IMR-90 (cell line): ENCODE results near the gene LPXN. TPM values are rescaled to one million over a fixed set of nuclear protein-coding genes. Genes with fewer than 3 reads are reported as not detected.
A peak's percentile ranks its signal among the peaks of the same experiment; 100 is the strongest.

Experiments
- ATAC-seq: fragments of 200-7000 bp; cut with Tn5 transposase; 2 replicates; pipeline ENCODE4 v1.9.1; 2020; ENCODE audit warnings: low read depth, mild to moderate bottlenecking, moderate library complexity
- BruUV-seq: library from RNA; stranded (reverse); fragments of 400-500 nt; replicated peaks from 2 replicates; lab custom pipeline; 2021; lab: Mats Ljungman, UMichigan
- CTCF ChIA-PET: fragments of 300-600 bp; formaldehyde crosslinking; extraction: SDS; loops from one replicate; lab custom pipeline; 2021; ENCODE audit warnings: antibody characterized with exemption; lab: Yijun Ruan, JAX
- POLR2A ChIA-PET: fragments of 300-600 bp; sonication (Branson Sonifier 250); formaldehyde crosslinking; loops from one replicate; lab custom pipeline; 2022; ENCODE audit warnings: antibody characterized with exemption; ENCODE audit not compliant: unreplicated experiment; lab: Charles Lee
- DNase-seq: peaks from one replicate; pipeline ENCODE4 v3.0.0; 2013
- H2AFZ ChIP-seq: replicated peaks from 2 replicates; pipeline ENCODE3; 2013; ENCODE audit warnings: low read length, mild to moderate bottlenecking; ENCODE audit not compliant: poor library complexity
- H2AK5ac ChIP-seq: 2 replicates; pipeline ENCODE4 v1.6.1; 2013; ENCODE audit warnings: low read depth, low read length, inconsistent platforms
- H2AK9ac ChIP-seq: replicated peaks from 2 replicates; pipeline ENCODE3; 2013; ENCODE audit warnings: mild to moderate bottlenecking, low read depth, low read length, moderate library complexity; ENCODE audit not compliant: poor library complexity
- H2BK120ac ChIP-seq: 2 replicates; pipeline ENCODE4 v1.6.1; 2013; ENCODE audit warnings: low read depth, low read length, inconsistent platforms
- H2BK15ac ChIP-seq: 3 replicates; pipeline ENCODE4 v1.6.1; 2013; ENCODE audit warnings: low read depth, low read length, inconsistent platforms
- H2BK20ac ChIP-seq: 2 replicates; pipeline ENCODE4 v1.6.1; 2013; ENCODE audit warnings: low read depth, mild to moderate bottlenecking, inconsistent platforms, low read length, moderate library complexity
- H2BK5ac ChIP-seq: 2 replicates; pipeline ENCODE4 v1.6.1; 2013; ENCODE audit warnings: mild to moderate bottlenecking, low read depth, low read length, inconsistent platforms; ENCODE audit not compliant: poor library complexity, severe bottlenecking
- H3K14ac ChIP-seq: replicated peaks from 2 replicates; pipeline ENCODE4 v1.6.1; 2013; ENCODE audit warnings: low read depth, low read length, inconsistent platforms
- H3K18ac ChIP-seq: 2 replicates; pipeline ENCODE4 v1.6.1; 2013; ENCODE audit warnings: low read depth, low read length, control low read depth
- H3K23ac ChIP-seq: 2 replicates; pipeline ENCODE4 v1.6.1; 2013; ENCODE audit warnings: low read depth, low read length, inconsistent platforms
- H3K27ac ChIP-seq: 2 replicates; pipeline ENCODE4 v1.5.1; 2013; ENCODE audit warnings: mild to moderate bottlenecking, control low read depth, low read length; ENCODE audit not compliant: insufficient read depth
- H3K27me3 ChIP-seq: 2 replicates; pipeline ENCODE4 v1.6.1; 2013; ENCODE audit warnings: low read length; ENCODE audit not compliant: control insufficient read depth, insufficient read depth
- H3K36me3 ChIP-seq: 2 replicates; pipeline ENCODE4 v1.6.1; 2013; ENCODE audit warnings: low read length, mixed read lengths; ENCODE audit not compliant: control insufficient read depth, insufficient read depth
- H3K4ac ChIP-seq: 2 replicates; pipeline ENCODE4 v1.6.1; 2013; ENCODE audit warnings: low read depth, low read length, inconsistent platforms
- H3K4me1 ChIP-seq: 2 replicates; pipeline ENCODE4 v1.6.1; 2013; ENCODE audit warnings: low read length, mixed read lengths; ENCODE audit not compliant: control insufficient read depth, insufficient read depth
- H3K4me2 ChIP-seq: 2 replicates; pipeline ENCODE4 v1.6.1; 2013; ENCODE audit warnings: low read depth, mild to moderate bottlenecking, control low read depth, low read length, moderate library complexity
- H3K4me3 ChIP-seq: 2 replicates; pipeline ENCODE4 v1.5.1; 2013; ENCODE audit warnings: low read depth, mild to moderate bottlenecking, control low read depth, low read length, moderate library complexity; ENCODE audit not compliant: insufficient read depth
- H3K56ac ChIP-seq: 2 replicates; pipeline ENCODE4 v1.6.1; 2013; ENCODE audit warnings: low read length, inconsistent platforms; ENCODE audit not compliant: insufficient read depth; ENCODE audit errors: extremely low read depth
- H3K79me1 ChIP-seq, 2 experiments: 2 replicates each; pipeline ENCODE4 v1.6.1; 2013; ENCODE audit warnings: low read length in 2 of 2, inconsistent platforms in 1 of 2, low read depth in 1 of 2
- H3K9ac ChIP-seq: 2 replicates; pipeline ENCODE4 v1.6.1; 2013; ENCODE audit warnings: low read depth, low read length, control low read depth
- H3K9me1 ChIP-seq: 2 replicates; pipeline ENCODE4 v1.6.1; 2013; ENCODE audit warnings: low read length, inconsistent platforms; ENCODE audit not compliant: insufficient read depth
- H3K9me3 ChIP-seq: 2 replicates; pipeline ENCODE4 v1.6.1; 2013; ENCODE audit warnings: low read length; ENCODE audit not compliant: control insufficient read depth, insufficient read depth
- H4K20me1 ChIP-seq: 2 replicates; pipeline ENCODE4 v1.6.1; 2013; ENCODE audit warnings: low read length, inconsistent platforms; ENCODE audit not compliant: insufficient read depth
- H4K5ac ChIP-seq: 2 replicates; pipeline ENCODE4 v1.6.1; 2013; ENCODE audit warnings: mild to moderate bottlenecking, low read depth, low read length, control low read depth
- H4K8ac ChIP-seq, 2 experiments: 2 replicates each; pipeline ENCODE4 v1.6.1; 2013; ENCODE audit warnings: low read depth in 2 of 2, low read length in 2 of 2, control low read depth in 1 of 2, inconsistent platforms in 1 of 2
- H4K91ac ChIP-seq: 2 replicates; pipeline ENCODE4 v1.6.1; 2013; ENCODE audit warnings: low read depth, low read length, inconsistent platforms; ENCODE audit not compliant: insufficient read depth
- CEBPB ChIP-seq: IDR thresholded peaks from 2 replicates; pipeline ENCODE4 v1.6.1; 2012; ENCODE audit warnings: low read depth, low read length, improper control_type of control experiment
- CHD1 ChIP-seq: IDR thresholded peaks from 2 replicates; pipeline ENCODE4 v1.6.1; 2012; ENCODE audit warnings: low read depth, low read length, improper control_type of control experiment
- FOS ChIP-seq: fragments of 150-350 bp; IDR thresholded peaks from 2 replicates; pipeline ENCODE4 v1.6.1; 2016; ENCODE audit warnings: low read depth, low read length
- MAZ ChIP-seq: IDR thresholded peaks from 2 replicates; pipeline ENCODE4 v1.6.1; 2012; ENCODE audit warnings: low read depth, mild to moderate bottlenecking, low read length, improper control_type of control experiment, moderate library complexity, borderline replicate concordance
- MXI1 ChIP-seq: IDR thresholded peaks from 2 replicates; pipeline ENCODE4 v1.6.1; 2012; ENCODE audit warnings: low read depth, mild to moderate bottlenecking, low read length, moderate library complexity, borderline replicate concordance
- RFX5 ChIP-seq: IDR thresholded peaks from 2 replicates; pipeline ENCODE4 v1.8.0; 2012; ENCODE audit warnings: low read depth, mild to moderate bottlenecking, low read length, moderate library complexity
- WGBS, 2 experiments: methylation state at CpG; one replicate each; pipeline versions ENCODE4 v1.1.5 to v1.1.7; 2013; ENCODE audit warnings: missing lambda C conversion rate in 2 of 2; ENCODE audit not compliant: insufficient read length in 1 of 2; ENCODE audit errors: extremely low coverage in 2 of 2; 5-methylcytosine and 5-hydroxymethylcytosine counted together
- dilution Hi-C: fragments of 300-500 bp; cut with HindIII; formaldehyde crosslinking; loops from one replicate; pipeline ENCODE4 v1.14.3; 2018; ENCODE audit warnings: low sequenced_read_pairs; ENCODE audit not compliant: unreplicated experiment
- in situ Hi-C: fragments of 300-500 bp; cut with MboI; formaldehyde crosslinking; loops from 3 replicates; pipeline ENCODE4 v1.14.3; 2019; ENCODE audit warnings: low sequenced_read_pairs, inconsistent platforms, mixed read lengths
- intact Hi-C: fragments of 100-400 bp; cut with micrococcal nuclease; formaldehyde crosslinking; loops from 2 replicates; pipeline ENCODE4 v1.10.0; 2022
- polyA plus RNA-seq, 3 experiments: library from polyadenylated mRNA; depleted of rRNA; stranded (reverse); fragments of >200 nt; gene quantifications; 2 replicates each; pipeline ENCODE4 v1.2.3, GENCODE V29; 2012; ENCODE audit warnings: low replicate concordance in 1 of 3
- total RNA-seq: library from RNA; depleted of rRNA; stranded (reverse); fragments of >200 nt; gene quantifications from 2 replicates; pipeline ENCODE4 v1.2.3, GENCODE V29; 2012

LPXN gene
- total and polyA plus RNA-seq, 2 of the 4 experiments (the other 2 are of a cell fraction): 13.4 to 15.7 TPM

GRCh38 chr11:58497951-58498350 is 77.7 kb downstream of the LPXN start:
- H2BK20ac ChIP-seq: peak overlapping the region; percentile 70

More at GRCh38 chr11:58497951-58498350, 77.7 kb downstream of the LPXN start:
- Histone ChIP-seq H3K14ac (peak overlapping the region; percentile 36; the same call in 1 of the 2 replicates), H3K4me3 (no peak overlapping the region), H3K4me1 (peaks cover 14% of the 10 kb centered on the region; the same call in 1 of the 2 replicates), H3K79me1 (no peaks in the 10 kb centered on the region), H3K27me3 (no peaks in the 10 kb centered on the region), H4K8ac (peak overlapping the region; percentile 64 to 85; a peak in 3 of 4 replicates), H3K4ac (peak overlapping the region; percentile 80), H2AK9ac (no peak overlapping the region), H3K9me3 (no peaks in the 10 kb centered on the region), H4K20me1 (no peaks in the 10 kb centered on the region), H3K27ac (peak overlapping the region; percentile 2; the same call in 1 of the 2 replicates), H3K23ac (peak overlapping the region; percentile 57; the same call in 1 of the 2 replicates), H4K91ac (peak overlapping the region; percentile 58), H3K4me2 (no peak overlapping the region), H3K18ac (peak overlapping the region; percentile 58), H2BK5ac (peak overlapping the region; percentile 59), H3K9me1 (no peaks in the 10 kb centered on the region; the same call in 1 of the 2 replicates), H2AK5ac (peak overlapping the region; percentile 48), H3K9ac (no peak overlapping the region), H4K5ac (peak overlapping the region; percentile 65), H2BK15ac (peak overlapping the region; percentile 10; the same call in 2 of the 3 replicates), H3K56ac (no peak overlapping the region), H2BK120ac (peak overlapping the region; percentile 21), H3K36me3 (no peaks in the 10 kb centered on the region), H2AFZ (no peak overlapping the region)
- ChIA-PET CTCF (interaction anchor here (0.9 kb wide), 1 partner anchor 16 kb away, joined by 3 read pairs; no protein-coding TSS in a partner anchor), POLR2A (no interaction called here)
- dilution Hi-C loops (no loop called here), in situ Hi-C loops (no loop called here), intact Hi-C loops (loop anchor here (10.0 kb wide), 1 partner anchor 183 kb away; no protein-coding TSS in a partner anchor)
- DNase-seq (no peak), ATAC-seq (no peak)
- TF ChIP-seq CHD1 (no peak), MAZ (no peak), CEBPB (no peak), RFX5 (no peak), FOS (no peak), MXI1 (no peak)
- no CpG with 5 or more reads among the region's 2 CpGs for WGBS, 2 experiments
- BruUV-seq: no TSS peak
